ENCODE measurements around the gene BCORL1.

DNA sequence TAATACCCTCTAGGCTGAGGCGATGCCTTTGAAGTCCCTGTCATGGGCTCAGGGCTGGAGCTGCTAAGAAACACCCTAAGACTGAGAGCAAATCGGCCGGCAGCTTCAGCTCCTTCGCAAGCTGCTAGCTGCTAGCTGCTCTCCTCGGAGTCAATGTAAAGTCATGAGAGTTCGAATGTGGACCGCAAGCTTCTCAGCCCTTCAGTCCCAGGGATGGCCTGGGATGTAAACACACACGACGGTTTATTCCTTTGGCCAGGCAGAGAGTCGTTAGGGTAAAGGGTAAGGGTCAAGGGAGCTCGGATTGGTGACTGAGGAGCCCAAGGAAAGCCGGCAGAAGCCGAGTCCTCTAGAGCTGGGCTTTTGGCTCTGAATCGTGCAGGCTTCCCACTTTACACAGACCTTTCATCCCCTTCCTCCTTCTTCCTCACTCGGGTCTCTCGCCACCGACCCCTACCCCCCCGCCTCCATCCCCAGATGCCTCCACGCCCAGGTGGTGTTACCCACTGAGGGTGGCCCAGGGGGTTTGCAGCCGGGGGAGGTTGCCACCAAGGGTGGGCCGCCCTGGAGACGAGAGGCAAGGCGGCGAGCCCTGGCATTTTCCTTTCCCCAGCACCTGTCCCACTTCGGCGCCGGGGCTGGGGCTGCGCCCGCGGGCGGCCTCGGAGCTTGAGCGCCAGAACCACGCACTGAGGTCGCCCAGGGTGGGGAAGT, 3.1 kb upstream of the BCORL1 start:
- TF ChIP-seq CTCF (IDR thresholded peaks at IDR 0.05; ENCODE audit: low read depth, low read length) (no peak), POLR2A (IDR thresholded peaks at IDR 0.05; ENCODE audit: extremely low read depth, insufficient read length) (no peak), MYC (IDR thresholded peaks at IDR 0.05; ENCODE audit: low read depth, low read length) (no peak)
- TF ChIP-seq, protein P1, sequence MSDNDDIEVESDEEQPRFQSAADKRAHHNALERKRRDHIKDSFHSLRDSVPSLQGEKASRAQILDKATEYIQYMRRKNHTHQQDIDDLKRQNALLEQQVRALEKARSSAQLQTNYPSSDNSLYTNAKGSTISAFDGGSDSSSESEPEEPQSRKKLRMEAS (IDR thresholded peaks at IDR 0.05; ENCODE audit: low read depth, low read length), result no peak

All from NB4 (cell line).